AG09309 (cell line): Measurements from ENCODE around the gene SMIM22.

Source experiments
- DNase-seq: peaks from one replicate; pipeline ENCODE4 v3.0.0-alpha.2; 2010; ENCODE audit warnings: low read depth
- H3K4me3 ChIP-seq: 2 replicates; pipeline ENCODE4 v1.5.1; 2011; ENCODE audit warnings: mild to moderate bottlenecking, low read depth, low read length, moderate library complexity; ENCODE audit not compliant: control insufficient read depth
- CTCF ChIP-seq: IDR thresholded peaks from 2 replicates; pipeline ENCODE4 v1.5.1; 2011; ENCODE audit warnings: mild to moderate bottlenecking, low read depth, low read length, inconsistent platforms; ENCODE audit not compliant: insufficient read depth, control insufficient read depth; ENCODE audit errors: missing control alignments

The SMIM22 gene

GRCh38 chr16:4837733-4838501 is 42.7 kb downstream of the SMIM22 start:
- TF ChIP-seq CTCF: no peak
- no peak overlapping the region for H3K4me3 ChIP-seq
- DNase-seq: no peak

GRCh38 chr16:4839942-4840341 is 44.8 kb downstream of the SMIM22 start:
- TF ChIP-seq CTCF: no peak
- no peak for DNase-seq
- no peak overlapping the region for H3K4me3 ChIP-seq

GRCh38 chr16:4840984-4841383 is 45.8 kb downstream of the SMIM22 start:
- TF ChIP-seq CTCF: no peak
- H3K4me3 ChIP-seq: no peak overlapping the region
- DNase-seq: no peak
